ENCODE measurements around the gene MSI2.

MSI2 gene

GRCh38 chr17:57417956-57418355, 161.6 kb downstream of the MSI2 start:
- DNase-seq (ENCODE audit: low read depth), result no peak

- DNase-seq (ENCODE audit: low read depth), result no peak
Observed at GRCh38 chr17:57418463-57419246, 162.3 kb downstream of the MSI2 start.

- DNase-seq (ENCODE audit: low read depth), result no peak
Observed at GRCh38 chr17:57419940-57420550, 163.7 kb downstream of the MSI2 start.

- no peak for DNase-seq (ENCODE audit: low read depth)
Observed at GRCh38 chr17:57420734-57421717, 164.7 kb downstream of the MSI2 start.

GRCh38 chr17:57422574-57423164, 166.3 kb downstream of the MSI2 start:
- no peak for DNase-seq (ENCODE audit: low read depth)

- no peak for DNase-seq (ENCODE audit: low read depth)
Observed at GRCh38 chr17:57423541-57423940, 167.2 kb downstream of the MSI2 start.

GRCh38 chr17:57424273-57424672, 167.9 kb downstream of the MSI2 start:
- no peak for DNase-seq (ENCODE audit: low read depth)

- DNase-seq (ENCODE audit: low read depth), result no peak
Observed at GRCh38 chr17:57424777-57425188, 168.5 kb downstream of the MSI2 start.

- no peak for DNase-seq (ENCODE audit: low read depth)
Observed at GRCh38 chr17:57425431-57425830, 169.1 kb downstream of the MSI2 start.

- DNase-seq (ENCODE audit: low read depth), result no peak
Observed at GRCh38 chr17:57425903-57426880, 169.9 kb downstream of the MSI2 start.

- no peak for DNase-seq (ENCODE audit: low read depth)
Observed at GRCh38 chr17:57429966-57430365, 173.6 kb downstream of the MSI2 start.

GRCh38 chr17:57431415-57431814, 175.1 kb downstream of the MSI2 start:
- DNase-seq (ENCODE audit: low read depth), result no peak

GRCh38 chr17:57432507-57433277, 176.4 kb downstream of the MSI2 start:
- DNase-seq (ENCODE audit: low read depth), result no peak

GRCh38 chr17:57433452-57433851, 177.1 kb downstream of the MSI2 start:
- no peak for DNase-seq (ENCODE audit: low read depth)

- no peak for DNase-seq (ENCODE audit: low read depth)
Observed at GRCh38 chr17:57434361-57434760, 178.0 kb downstream of the MSI2 start.

GRCh38 chr17:57436565-57436964, 180.2 kb downstream of the MSI2 start:
- DNase-seq (ENCODE audit: low read depth), result no peak

GRCh38 chr17:57438066-57438731, 181.9 kb downstream of the MSI2 start:
- DNase-seq (ENCODE audit: low read depth), result no peak

GRCh38 chr17:57439651-57440050, 183.3 kb downstream of the MSI2 start:
- DNase-seq (ENCODE audit: low read depth), result no peak

- no peak for DNase-seq (ENCODE audit: low read depth)
Observed at GRCh38 chr17:57440522-57441269, 184.4 kb downstream of the MSI2 start.
